HUES6 (cell line): ENCODE data around the gene NPSR1.

Experiments
- H3K27ac ChIP-seq: 2 replicates; pipeline ENCODE4 v1.7.0; 2013; ENCODE audit warnings: low read depth, mild to moderate bottlenecking, low read length, inconsistent platforms
- H3K27me3 ChIP-seq: 2 replicates; pipeline ENCODE4 v1.6.1; 2013; ENCODE audit warnings: low read length; ENCODE audit not compliant: control insufficient read depth, insufficient read depth
- H3K36me3 ChIP-seq: 2 replicates; pipeline ENCODE4 v1.6.1; 2013; ENCODE audit warnings: low read length; ENCODE audit not compliant: control insufficient read depth, insufficient read depth
- H3K4me1 ChIP-seq: 2 replicates; pipeline ENCODE4 v1.6.1; 2013; ENCODE audit warnings: low read length; ENCODE audit not compliant: control insufficient read depth, insufficient read depth
- H3K4me3 ChIP-seq: 2 replicates; pipeline ENCODE4 v1.5.1; 2013; ENCODE audit warnings: low read depth, low read length
- H3K9ac ChIP-seq: one replicate; pipeline ENCODE4 v1.6.1; 2013; ENCODE audit warnings: mild to moderate bottlenecking, low read length
- H3K9me3 ChIP-seq: 2 replicates; pipeline ENCODE4 v1.6.1; 2013; ENCODE audit warnings: low read depth, low read length; ENCODE audit not compliant: control insufficient read depth, insufficient read depth

Gene NPSR1

DNA sequence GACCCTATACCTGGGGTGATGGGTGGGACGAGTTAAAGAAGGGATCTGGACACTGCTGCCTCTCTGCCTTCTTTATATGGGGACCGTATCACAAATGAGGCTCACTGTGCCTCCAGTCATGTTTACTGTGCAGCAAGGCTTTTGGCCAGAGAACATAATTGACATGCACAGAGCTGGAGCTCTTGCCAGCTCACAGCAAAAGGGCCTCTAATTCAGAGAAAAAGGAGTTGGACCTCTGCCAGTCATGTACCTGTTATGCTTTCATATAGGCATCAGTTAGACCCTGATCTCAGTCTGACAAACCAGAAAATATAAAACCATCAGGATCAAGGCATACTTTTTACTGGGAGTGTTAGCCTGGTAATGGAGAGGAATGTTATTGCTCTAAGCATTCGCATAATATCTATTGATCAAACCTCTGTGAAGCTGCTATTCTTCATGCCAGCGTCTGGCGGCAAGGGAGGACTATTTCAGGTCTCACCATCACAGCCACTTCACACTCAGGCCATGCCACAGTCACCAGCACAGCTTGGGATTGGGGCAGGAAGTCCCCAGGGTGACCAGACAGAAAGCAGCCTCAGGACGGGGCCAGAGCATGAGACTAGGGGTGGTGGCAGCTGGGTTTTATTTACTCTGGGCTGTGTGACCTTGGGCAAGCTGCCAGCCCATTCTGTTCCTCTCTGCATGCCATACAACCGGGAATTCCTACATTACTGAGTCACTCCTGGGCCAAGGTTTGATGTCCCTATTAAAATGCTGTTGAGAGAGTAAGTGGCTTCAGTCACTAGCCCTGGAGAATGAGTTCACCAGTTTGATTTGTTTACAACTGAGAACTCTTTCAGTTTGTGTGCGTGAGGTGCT lies 90.1 kb downstream of the NPSR1 start:
- H3K9ac ChIP-seq: no peak overlapping the region

DNA sequence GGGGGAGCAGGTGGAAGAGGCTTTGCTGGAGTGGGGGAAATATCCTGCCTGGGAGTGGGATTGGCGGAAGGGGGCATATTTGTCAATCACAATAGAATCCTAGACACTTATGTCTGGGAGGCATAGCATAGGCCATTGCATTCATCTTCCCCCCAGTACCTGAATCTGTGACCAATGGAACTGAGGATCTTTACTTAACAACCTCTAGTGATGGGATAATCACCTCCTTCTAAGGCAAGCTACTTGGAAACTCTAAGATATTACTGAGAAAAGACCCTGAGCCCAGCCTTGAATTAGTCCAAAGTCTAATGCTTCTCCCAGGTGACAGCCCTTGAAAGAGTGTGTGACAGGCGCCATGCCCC lies 90.7 kb downstream of the NPSR1 start:
- H3K36me3 ChIP-seq: no peaks in the 10 kb centered on the region
- H3K27me3 ChIP-seq: no peaks in the 10 kb centered on the region
- no peaks in the 10 kb centered on the region for H3K9me3 ChIP-seq
- H3K4me1 ChIP-seq: peaks cover 2% of the 10 kb centered on the region
- H3K9ac ChIP-seq: no peak overlapping the region
- no peak overlapping the region for H3K4me3 ChIP-seq
- no peak overlapping the region for H3K27ac ChIP-seq

More for the DNA sequence above, 90.1 kb downstream of the NPSR1 start:
- Histone ChIP-seq H3K27ac (no peak overlapping the region), H3K27me3 (no peaks in the 10 kb centered on the region), H3K36me3 (no peaks in the 10 kb centered on the region), H3K9me3 (no peaks in the 10 kb centered on the region), H3K4me1 (peaks cover 2% of the 10 kb centered on the region), H3K4me3 (no peak overlapping the region)

GRCh38 chr7:34749446-34749845 lies 91.4 kb downstream of the NPSR1 start:
- Histone ChIP-seq H3K4me3 (no peak overlapping the region), H3K27ac (no peak overlapping the region), H3K4me1 (peaks cover 2% of the 10 kb centered on the region), H3K9me3 (no peaks in the 10 kb centered on the region), H3K9ac (no peak overlapping the region), H3K36me3 (no peaks in the 10 kb centered on the region), H3K27me3 (no peaks in the 10 kb centered on the region)

DNA sequence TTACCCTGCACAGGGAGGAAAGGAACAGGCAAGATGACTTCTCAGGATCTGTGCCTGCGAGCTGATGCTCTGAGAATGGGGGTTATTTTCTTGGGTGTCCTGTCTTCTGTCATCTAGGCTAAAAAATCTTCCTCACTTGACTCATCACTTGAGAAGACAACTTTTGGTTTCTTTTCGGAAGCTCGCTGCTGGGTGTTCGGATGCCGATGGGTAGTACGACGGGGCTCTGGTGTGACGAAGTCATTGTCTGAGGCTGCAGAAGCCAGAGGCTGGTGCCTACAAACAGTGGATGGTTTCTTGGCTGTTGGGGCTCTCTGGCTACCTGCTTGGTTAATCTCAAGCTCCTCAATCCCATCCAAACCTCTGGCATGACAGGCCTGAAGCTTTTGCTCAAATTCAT lies 92.2 kb downstream of the NPSR1 start:
- Histone ChIP-seq H3K27me3 (no peaks in the 10 kb centered on the region), H3K9ac (no peak overlapping the region), H3K4me3 (no peak overlapping the region), H3K9me3 (no peaks in the 10 kb centered on the region), H3K4me1 (peaks cover 2% of the 10 kb centered on the region), H3K36me3 (no peaks in the 10 kb centered on the region), H3K27ac (no peak overlapping the region)

- no peak overlapping the region for H3K4me3 ChIP-seq
- H3K36me3 ChIP-seq: no peaks in the 10 kb centered on the region
- H3K27ac ChIP-seq: no peak overlapping the region
- peaks cover 3% of the 10 kb centered on the region for H3K4me1 ChIP-seq
- no peaks in the 10 kb centered on the region for H3K27me3 ChIP-seq
- H3K9me3 ChIP-seq: no peaks in the 10 kb centered on the region
- H3K9ac ChIP-seq: no peak overlapping the region
These were observed 92.6 kb downstream of the NPSR1 start for GRCh38 chr7:34750636-34751035.

DNA sequence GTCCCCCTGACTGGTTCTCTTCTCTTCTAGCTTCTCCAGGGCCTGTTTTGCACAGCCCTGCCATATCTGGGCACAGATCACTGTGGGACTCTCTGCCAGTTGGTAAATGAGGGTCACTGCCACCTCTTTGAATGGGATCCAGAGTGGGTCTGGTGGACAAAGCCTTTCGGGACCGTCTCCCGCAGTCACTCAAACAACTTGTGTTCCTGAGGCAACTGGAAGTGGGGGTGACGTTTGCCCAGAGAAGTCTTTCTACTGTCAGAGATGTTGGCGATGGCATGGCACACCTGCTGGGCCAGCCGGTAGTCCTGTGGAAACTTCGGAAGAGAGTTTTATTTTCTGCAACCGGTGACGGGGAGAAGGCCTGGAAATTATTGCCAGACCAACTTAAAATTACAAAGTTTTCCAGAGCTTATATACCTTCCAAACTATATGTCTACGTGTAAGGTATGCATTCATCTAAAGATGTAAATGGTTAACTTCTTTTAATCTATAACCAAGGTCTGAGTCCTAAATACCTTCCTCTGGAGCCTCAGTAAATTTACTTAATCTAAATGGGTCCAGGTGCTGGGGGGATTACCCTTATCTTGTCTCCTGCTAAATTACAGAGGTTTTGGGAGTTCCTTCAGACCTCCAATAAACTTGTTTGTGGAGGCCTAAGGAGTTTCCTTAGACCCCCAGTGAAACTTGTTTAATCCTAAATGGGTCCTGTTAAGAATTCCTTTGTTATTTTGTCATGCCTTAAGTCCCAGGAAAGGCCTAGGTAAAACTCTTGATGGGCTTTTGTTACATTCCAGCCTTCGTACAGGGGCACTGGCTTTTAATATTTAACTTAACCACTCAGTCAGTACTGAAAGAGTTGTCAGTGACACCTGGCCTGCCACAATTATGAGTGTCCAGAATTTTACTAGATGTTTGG lies 94.0 kb downstream of the NPSR1 start:
- no peaks in the 10 kb centered on the region for H3K36me3 ChIP-seq
- no peaks in the 10 kb centered on the region for H3K9me3 ChIP-seq
- no peak overlapping the region for H3K4me3 ChIP-seq
- peaks cover 10% of the 10 kb centered on the region for H3K4me1 ChIP-seq
- no peak overlapping the region for H3K9ac ChIP-seq
- H3K27ac ChIP-seq: no peak overlapping the region
- H3K27me3 ChIP-seq: no peaks in the 10 kb centered on the region

GRCh38 chr7:34752929-34753328 lies 94.9 kb downstream of the NPSR1 start:
- Histone ChIP-seq H3K9ac (no peak overlapping the region), H3K9me3 (no peaks in the 10 kb centered on the region), H3K4me3 (no peak overlapping the region), H3K27ac (no peak overlapping the region), H3K36me3 (no peaks in the 10 kb centered on the region), H3K27me3 (no peaks in the 10 kb centered on the region), H3K4me1 (peaks cover 10% of the 10 kb centered on the region)

DNA sequence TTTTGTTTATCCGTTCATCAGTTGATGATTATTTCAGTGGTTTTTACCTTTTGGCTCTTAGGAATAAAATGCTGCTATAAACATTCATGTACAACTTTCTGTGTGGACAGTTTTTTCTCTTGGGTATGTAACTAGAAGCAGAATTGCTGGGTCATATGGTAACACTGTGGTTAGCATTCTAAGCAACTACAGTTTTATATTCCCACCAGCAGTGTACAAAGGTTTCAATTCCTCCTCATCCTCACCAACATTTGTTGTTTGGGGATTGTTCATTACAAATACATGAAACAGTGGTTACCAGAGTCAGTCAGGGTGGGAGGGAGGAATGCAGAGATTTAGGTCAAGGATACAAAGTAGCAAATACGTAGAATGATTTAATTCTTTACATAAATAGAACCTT lies 97.0 kb downstream of the NPSR1 start:
- no peak overlapping the region for H3K27ac ChIP-seq
- H3K9ac ChIP-seq: no peak overlapping the region
- peaks cover 8% of the 10 kb centered on the region; the same call in 1 of the 2 replicates for H3K4me1 ChIP-seq

GRCh38 chr7:34756025-34756437 lies 98.0 kb downstream of the NPSR1 start:
- no peak overlapping the region for H3K9ac ChIP-seq
- no peaks in the 10 kb centered on the region for H3K9me3 ChIP-seq
- H3K4me3 ChIP-seq: no peak overlapping the region
- H3K27ac ChIP-seq: no peak overlapping the region
- H3K4me1 ChIP-seq: peaks cover 8% of the 10 kb centered on the region; the same call in 1 of the 2 replicates
- H3K27me3 ChIP-seq: no peaks in the 10 kb centered on the region
- no peaks in the 10 kb centered on the region for H3K36me3 ChIP-seq

More for the DNA sequence above, 97.0 kb downstream of the NPSR1 start:
- no peaks in the 10 kb centered on the region for H3K27me3 ChIP-seq
- H3K36me3 ChIP-seq: no peaks in the 10 kb centered on the region
- H3K4me3 ChIP-seq: no peak overlapping the region
- H3K9me3 ChIP-seq: no peaks in the 10 kb centered on the region

DNA sequence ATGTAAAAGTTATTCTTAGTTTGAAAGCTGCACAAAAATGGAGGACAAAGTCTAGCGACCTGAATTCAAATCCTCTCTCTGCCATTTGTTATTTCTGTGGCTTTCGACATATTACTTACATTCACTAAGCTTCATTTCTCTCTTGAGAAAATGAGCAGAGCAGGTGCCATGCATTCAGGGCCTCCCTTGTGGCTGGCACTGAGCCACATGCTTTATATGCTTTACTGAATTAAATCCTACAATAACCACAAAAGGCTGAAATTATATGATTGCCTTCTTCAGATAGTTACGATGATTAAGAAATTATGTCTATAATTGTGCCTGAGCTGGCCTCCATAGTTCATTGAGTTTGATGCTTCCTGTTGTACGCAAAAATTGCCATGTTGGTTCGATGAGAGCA lies 98.7 kb downstream of the NPSR1 start:
- Histone ChIP-seq H3K36me3 (no peaks in the 10 kb centered on the region), H3K9ac (no peak overlapping the region), H3K4me1 (peaks cover 8% of the 10 kb centered on the region; the same call in 1 of the 2 replicates), H3K27ac (no peak overlapping the region), H3K27me3 (no peaks in the 10 kb centered on the region), H3K4me3 (no peak overlapping the region), H3K9me3 (no peaks in the 10 kb centered on the region)

DNA sequence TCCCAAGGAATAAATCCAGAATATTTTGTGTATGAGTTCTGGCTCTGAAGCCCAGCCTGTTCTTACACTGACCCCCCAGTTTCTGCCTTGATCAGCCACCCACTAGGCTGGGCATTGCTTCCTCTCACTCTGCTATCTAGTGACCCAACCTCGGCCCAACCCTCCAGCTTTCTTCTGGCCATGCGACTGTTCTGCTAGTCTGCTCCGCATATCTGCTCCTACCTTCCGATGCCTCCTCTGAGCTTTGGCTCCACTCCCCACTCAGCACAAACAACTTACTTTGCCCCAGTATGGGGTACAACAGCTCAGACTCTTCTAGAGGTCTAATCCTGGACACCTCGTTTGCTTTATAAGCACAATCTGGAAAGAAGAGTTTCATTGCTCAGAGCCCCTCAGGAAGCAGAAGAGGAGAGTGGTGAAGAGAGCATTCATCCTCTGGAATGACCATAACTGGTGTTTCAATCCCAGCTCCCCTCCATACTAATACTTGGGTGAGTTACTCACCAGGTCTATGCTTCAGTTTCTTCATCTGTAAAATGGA lies 99.6 kb downstream of the NPSR1 start:
- Histone ChIP-seq H3K4me1 (peaks cover 8% of the 10 kb centered on the region; the same call in 1 of the 2 replicates), H3K9me3 (no peaks in the 10 kb centered on the region), H3K4me3 (no peak overlapping the region), H3K27me3 (no peaks in the 10 kb centered on the region), H3K36me3 (no peaks in the 10 kb centered on the region), H3K9ac (no peak overlapping the region), H3K27ac (no peak overlapping the region)
